H1 (cell line): ENCODE data around the gene RAD23A. TPM values are rescaled to one million over a fixed set of nuclear protein-coding genes. Genes with fewer than 3 reads are reported as not detected.

Experiments used
- CTCF ChIA-PET: fragments of 300-600 bp; sonication (Branson Sonifier 250); formaldehyde crosslinking; loops from one replicate; lab custom pipeline; 2021; ENCODE audit not compliant: partially characterized antibody; lab: Charles Lee
- POLR2A ChIA-PET: fragments of 300-600 bp; sonication (Branson Sonifier 250); formaldehyde crosslinking; loops from one replicate; lab custom pipeline; 2021; ENCODE audit warnings: inconsistent platforms; ENCODE audit not compliant: partially characterized antibody; lab: Charles Lee
- DNase-seq, 2 experiments: peaks; one replicate each; pipeline versions ENCODE4 v3.0.0 to v3.0.0-alpha.2; 2010 to 2022; ENCODE audit warnings: low spot score in 2 of 2, low read depth in 1 of 2, mixed read lengths in 1 of 2
- FAIRE-seq: peaks from 2 replicates; lab custom pipeline; 2011; peaks lifted over from hg19 to GRCh38; lab: Jason Lieb, UNC
- H2AFZ ChIP-seq: 2 replicates; pipeline ENCODE4 v1.8.1; 2012; ENCODE audit warnings: low read length, inconsistent platforms
- H2AK5ac ChIP-seq: 2 replicates; pipeline ENCODE4 v1.6.1; 2013; ENCODE audit warnings: low read depth, low read length
- H2BK120ac ChIP-seq: replicated peaks from 2 replicates; pipeline ENCODE3; 2013; ENCODE audit warnings: low read depth, low read length, inconsistent platforms
- H2BK12ac ChIP-seq: 2 replicates; pipeline ENCODE4 v1.6.1; 2013; ENCODE audit warnings: low read depth, low read length
- H2BK15ac ChIP-seq: 2 replicates; pipeline ENCODE4 v1.6.1; 2013; ENCODE audit warnings: low read length
- H2BK20ac ChIP-seq: 2 replicates; pipeline ENCODE4 v1.6.1; 2013; ENCODE audit warnings: low read length
- H2BK5ac ChIP-seq: 2 replicates; pipeline ENCODE4 v1.6.1; 2013; ENCODE audit warnings: low read depth, low read length
- H3K14ac ChIP-seq: 2 replicates; pipeline ENCODE4 v1.6.1; 2013; ENCODE audit warnings: inconsistent platforms; ENCODE audit not compliant: insufficient read length
- H3K18ac ChIP-seq: 2 replicates; pipeline ENCODE4 v1.6.1; 2013; ENCODE audit warnings: low read length; ENCODE audit errors: extremely low read depth
- H3K23ac ChIP-seq: 2 replicates; pipeline ENCODE4 v1.6.1; 2013; ENCODE audit warnings: inconsistent platforms; ENCODE audit not compliant: insufficient read length
- H3K23me2 ChIP-seq: 2 replicates; pipeline ENCODE4 v1.6.1; 2013; ENCODE audit warnings: low read depth, low read length
- H3K27ac ChIP-seq: 2 replicates; pipeline ENCODE4 v1.6.1; 2011; ENCODE audit warnings: low read depth, low read length, inconsistent platforms
- H3K27me3 ChIP-seq, 4 experiments: replicated peaks in 1 of 4; 1 replicate in 1 of 4; 2 replicates in 3 of 4; pipeline versions ENCODE4 v1.6.1 to v1.8.1; 2011 to 2013; ENCODE audit warnings: low read length in 3 of 4, mild to moderate bottlenecking in 3 of 4, inconsistent platforms in 2 of 4, mixed read lengths in 2 of 4, moderate library complexity in 1 of 4; ENCODE audit not compliant: control insufficient read depth in 3 of 4, insufficient read depth in 3 of 4; ENCODE audit errors: extremely low read depth in 1 of 4
- H3K36me3 ChIP-seq, 4 experiments: 2 replicates each; pipeline versions ENCODE4 v1.6.1 to v1.8.1; 2011 to 2013; ENCODE audit warnings: mild to moderate bottlenecking in 4 of 4, low read length in 3 of 4, moderate library complexity in 2 of 4, control low read depth in 1 of 4, inconsistent platforms in 1 of 4; ENCODE audit not compliant: insufficient read depth in 4 of 4, control insufficient read depth in 2 of 4
- H3K4ac ChIP-seq: replicated peaks from 2 replicates; pipeline ENCODE3; 2013; ENCODE audit warnings: low read length, low read depth, mixed read lengths, inconsistent platforms; ENCODE audit not compliant: insufficient read length
- H3K4me1 ChIP-seq, 4 experiments: replicated peaks in 1 of 4; 1 replicate in 1 of 4; 2 replicates in 3 of 4; pipeline versions ENCODE4 v1.6.1 to v1.8.1; 2011 to 2013; ENCODE audit warnings: low read length in 3 of 4, inconsistent platforms in 2 of 4, mixed read lengths in 1 of 4; ENCODE audit not compliant: insufficient read depth in 4 of 4, control insufficient read depth in 3 of 4
- H3K4me2 ChIP-seq, 2 experiments: 2 replicates each; pipeline versions ENCODE4 v1.6.1 to v1.8.1; 2011 to 2013; ENCODE audit warnings: low read depth in 2 of 2, low read length in 2 of 2, control low read depth in 1 of 2, inconsistent platforms in 1 of 2, mild to moderate bottlenecking in 1 of 2; ENCODE audit not compliant: insufficient read depth in 1 of 2
- H3K4me3 ChIP-seq, 4 experiments: fragments of 200-600, 300-600 bp in 1 of 4; sonication (generic), shearing (Covaris generic), sonication (Bioruptor Twin) in 1 of 4; 2 replicates each; pipeline versions ENCODE4 v1.5.1 to v1.8.1; 2011 to 2016; ENCODE audit warnings: low read length in 4 of 4, low read depth in 3 of 4, control low read depth in 2 of 4, inconsistent platforms in 2 of 4, mild to moderate bottlenecking in 2 of 4, mixed read lengths in 1 of 4, moderate library complexity in 1 of 4; ENCODE audit not compliant: insufficient read depth in 2 of 4; ENCODE audit errors: extremely low read depth in 1 of 4
- H3K56ac ChIP-seq: replicated peaks from 2 replicates; pipeline ENCODE3; 2013; ENCODE audit warnings: low read depth, mild to moderate bottlenecking, mixed read lengths, low read length, inconsistent platforms; ENCODE audit not compliant: insufficient read length
- H3K79me1 ChIP-seq: 2 replicates; pipeline ENCODE4 v1.6.1; 2013; ENCODE audit warnings: low read depth, low read length, control low read depth
- H3K79me2 ChIP-seq, 2 experiments: 2 replicates each; pipeline versions ENCODE4 v1.6.1 to v1.8.1; 2012 to 2013; ENCODE audit warnings: low read length in 2 of 2, mild to moderate bottlenecking in 2 of 2, inconsistent platforms in 1 of 2; ENCODE audit not compliant: insufficient read depth in 2 of 2, control insufficient read depth in 1 of 2
- H3K9ac ChIP-seq, 4 experiments: replicated peaks in 1 of 4; 1 replicate in 1 of 4; 2 replicates in 3 of 4; pipeline versions ENCODE4 v1.6.1 to v1.8.1; 2011 to 2013; ENCODE audit warnings: low read depth in 3 of 4, low read length in 3 of 4, control low read depth in 2 of 4, mild to moderate bottlenecking in 2 of 4, moderate library complexity in 2 of 4, inconsistent platforms in 1 of 4; ENCODE audit errors: extremely low read depth in 1 of 4
- H3K9me3 ChIP-seq, 2 experiments: 2 replicates each; pipeline versions ENCODE4 v1.6.1 to v1.8.1; 2012 to 2013; ENCODE audit warnings: mild to moderate bottlenecking in 2 of 2, moderate library complexity in 2 of 2, control low read depth in 1 of 2, inconsistent platforms in 1 of 2, low read depth in 1 of 2, low read length in 1 of 2, mixed read lengths in 1 of 2; ENCODE audit not compliant: insufficient read depth in 2 of 2
- H4K20me1 ChIP-seq, 2 experiments: replicated peaks in 1 of 2; 2 replicates each; pipeline versions ENCODE3 to v1.8.1; 2011 to 2013; ENCODE audit warnings: inconsistent platforms in 2 of 2, low read length in 2 of 2, mild to moderate bottlenecking in 1 of 2; ENCODE audit not compliant: insufficient read depth in 2 of 2, control insufficient read depth in 1 of 2
- H4K5ac ChIP-seq: 2 replicates; pipeline ENCODE4 v1.6.1; 2013; ENCODE audit warnings: low read length, low read depth, mixed read lengths, inconsistent platforms; ENCODE audit not compliant: insufficient read length
- H4K8ac ChIP-seq: 2 replicates; pipeline ENCODE4 v1.8.0; 2013; ENCODE audit warnings: mild to moderate bottlenecking, moderate library complexity, low read length, inconsistent platforms; ENCODE audit not compliant: insufficient read depth; ENCODE audit errors: extremely low read depth
- H4K91ac ChIP-seq: replicated peaks from 2 replicates; pipeline ENCODE3; 2013; ENCODE audit warnings: low read length, mixed read lengths, inconsistent platforms; ENCODE audit not compliant: insufficient read length
- ASH2L ChIP-seq: fragments of 200-600, 300-600 bp; sonication (generic); IDR thresholded peaks from one replicate; pipeline ENCODE4 v1.7.1; 2017; ENCODE audit warnings: low read length
- CBX8 ChIP-seq: fragments of 300-800, 300-1000 bp; sonication (generic); IDR thresholded peaks from 2 replicates; pipeline ENCODE4 v1.7.1; 2016; ENCODE audit warnings: low read depth, low read length, borderline replicate concordance
- EZH2 ChIP-seq: fragments of 200-600 bp; sonication (generic); IDR thresholded peaks from 2 replicates; pipeline ENCODE4 v1.7.1; 2012; ENCODE audit warnings: low read depth, mild to moderate bottlenecking, moderate library complexity, low read length, inconsistent platforms; ENCODE audit not compliant: severe bottlenecking
- WGBS, 2 experiments: shearing (Covaris generic) in 1 of 2; methylation state at CpG; one replicate each; pipeline versions ENCODE4 v1.1.6 to v1.1.7; 2013 to 2015; ENCODE audit warnings: low lambda C conversion rate in 2 of 2, mixed read lengths in 2 of 2, inconsistent platforms in 1 of 2, low coverage in 1 of 2, missing lambda C conversion rate in 1 of 2; ENCODE audit not compliant: insufficient replicate concordance in 2 of 2, insufficient coverage in 1 of 2, insufficient read length in 1 of 2; ENCODE audit errors: extremely low coverage in 1 of 2, missing lambda C conversion rate in 1 of 2; 5-methylcytosine and 5-hydroxymethylcytosine counted together
- polyA plus RNA-seq, 7 experiments: library from polyadenylated mRNA; depleted of rRNA in 3 of 7; stranded (reverse) in 5 of 7; unstranded in 2 of 7; fragments of >200 nt in 5 of 7; fragments of 200-250 nt in 2 of 7; gene quantifications; 1 replicate in 5 of 7; 2 replicates in 1 of 7; 4 replicates in 1 of 7; pipeline versions ENCODE4 v1.2.1 to v1.2.3, GENCODE V29; 2011 to 2013; ENCODE audit warnings: missing spikeins in 2 of 7, mixed read lengths in 2 of 7
- total RNA-seq: library from RNA; stranded (reverse); fragmentation: NEBNext Ultra II Directional; extraction: Animal tissue kit (Norgen Biotek cat#: 25700); gene quantifications from 2 replicates; pipeline ENCODE4 v1.2.1, GENCODE V29; 2021

Gene RAD23A
- total and polyA plus RNA-seq, 2 of the 8 experiments (the other 6 are each of a cell fraction or from before 2014, with no cell fraction given) = 40.0 to 76.1 TPM

DNA sequence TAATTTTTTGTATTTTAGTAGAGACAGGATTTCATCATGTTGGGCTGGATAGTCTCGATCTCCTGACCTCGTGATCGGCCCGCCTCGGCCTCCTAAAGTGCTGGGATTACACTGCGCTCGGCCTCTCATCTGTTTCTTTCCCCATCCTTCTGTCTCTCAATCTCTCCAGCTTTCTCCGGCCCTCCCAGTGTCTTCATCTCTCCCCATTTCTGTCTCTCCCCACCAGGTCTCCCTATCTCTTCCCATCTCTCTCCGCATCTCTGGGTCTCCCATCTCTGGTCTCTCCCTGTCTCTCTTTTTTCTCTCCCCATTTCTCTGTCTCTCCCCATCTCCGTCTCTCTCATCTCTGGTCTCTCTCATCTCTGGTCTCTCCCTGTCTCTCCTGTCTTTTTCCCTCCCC, 37.4 kb downstream of the RAD23A start:
- Histone ChIP-seq H3K27me3 (peaks cover 2 to 37% (median 30%) of the 10 kb centered on the region in 4 experiments), H3K9me3 (no peaks in the 10 kb centered on the region), H2AK5ac (no peak overlapping the region), H3K27ac (no peak overlapping the region), H2BK20ac (no peak overlapping the region), H3K56ac (no peak overlapping the region), H2BK5ac (no peak overlapping the region), H3K4me1 (peaks cover 0 to 7% (median 3%) of the 10 kb centered on the region in 4 experiments; a peak in 4 of 7 replicates), H4K5ac (no peak overlapping the region), H2BK12ac (no peak overlapping the region), H3K4me3 (peak overlapping the region in 2 of 4 experiments; percentile 11 to 63; a peak in 3 of 8 replicates), H4K91ac (no peak overlapping the region), H3K14ac (no peak overlapping the region), H2BK15ac (no peak overlapping the region), H3K4me2 (peak overlapping the region; percentile 4 to 60; a peak in 3 of 4 replicates), H2AFZ (no peak overlapping the region), H3K4ac (no peak overlapping the region), H3K36me3 (no peaks in the 10 kb centered on the region), H4K20me1 (peaks cover 0 to 15% of the 10 kb centered on the region in 2 experiments), H3K18ac (no peak overlapping the region), H3K23ac (no peak overlapping the region), H3K23me2 (peaks cover 7% of the 10 kb centered on the region), H2BK120ac (no peak overlapping the region), H3K79me1 (no peaks in the 10 kb centered on the region), H3K79me2 (no peaks in the 10 kb centered on the region), H3K9ac (no peak overlapping the region; a peak in 1 of 7 replicates), H4K8ac (no peak overlapping the region)
- DNase-seq (no peak), FAIRE-seq (no peak)
- WGBS, 2 experiments = 65% methylated on average over 10 of the region's 10 CpGs; no CpG with 5 or more reads in 1 of the 2 experiments
- ChIA-PET POLR2A (interaction anchor here (0.9 to 1.7 kb wide), 2 partner anchors 16 to 111 kb away, joined by 3 to 4 read pairs; no protein-coding TSS in a partner anchor), CTCF (interaction anchor here (0.7 to 16.3 kb wide), 14 partner anchors 15 to 141 kb away, joined by 3 to 431 read pairs (median 6); partner anchors contain the start of gene DAND5)
- TF ChIP-seq ASH2L (no peak), EZH2 (peak; percentile 3), CBX8 (no peak)
